ENCODE data around the gene OAF. TPM values are rescaled to one million over a fixed set of nuclear protein-coding genes. Genes with fewer than 3 reads are reported as not detected.

OAF gene
- total and polyA plus RNA-seq, 9 of the 15 experiments (the other 6 are each of a cell fraction or from before 2014, with no cell fraction given), result 1.1 to 21.6 (median 7.5) TPM

DNA sequence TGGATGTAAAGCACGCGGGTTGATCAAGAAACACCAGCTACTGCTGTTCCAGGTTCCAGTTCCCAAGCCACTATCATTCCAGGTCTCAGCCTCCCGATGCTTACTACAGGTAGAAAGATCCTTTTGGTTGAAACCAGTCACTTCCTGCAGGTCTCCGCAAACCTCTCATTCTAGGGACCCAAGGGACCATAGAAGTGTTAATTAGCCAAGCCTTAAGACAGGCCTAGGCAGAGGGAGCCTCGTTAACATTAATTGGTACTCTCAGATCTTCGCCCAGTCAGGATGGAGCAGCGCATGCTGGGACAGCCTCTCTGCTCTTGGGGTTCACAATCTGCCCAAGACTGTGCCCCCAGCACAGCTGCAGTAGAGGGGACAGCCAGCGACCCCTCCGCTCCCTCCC, 11.2 kb upstream of the OAF start (continued):
- TF ChIP-seq, protein P1, sequence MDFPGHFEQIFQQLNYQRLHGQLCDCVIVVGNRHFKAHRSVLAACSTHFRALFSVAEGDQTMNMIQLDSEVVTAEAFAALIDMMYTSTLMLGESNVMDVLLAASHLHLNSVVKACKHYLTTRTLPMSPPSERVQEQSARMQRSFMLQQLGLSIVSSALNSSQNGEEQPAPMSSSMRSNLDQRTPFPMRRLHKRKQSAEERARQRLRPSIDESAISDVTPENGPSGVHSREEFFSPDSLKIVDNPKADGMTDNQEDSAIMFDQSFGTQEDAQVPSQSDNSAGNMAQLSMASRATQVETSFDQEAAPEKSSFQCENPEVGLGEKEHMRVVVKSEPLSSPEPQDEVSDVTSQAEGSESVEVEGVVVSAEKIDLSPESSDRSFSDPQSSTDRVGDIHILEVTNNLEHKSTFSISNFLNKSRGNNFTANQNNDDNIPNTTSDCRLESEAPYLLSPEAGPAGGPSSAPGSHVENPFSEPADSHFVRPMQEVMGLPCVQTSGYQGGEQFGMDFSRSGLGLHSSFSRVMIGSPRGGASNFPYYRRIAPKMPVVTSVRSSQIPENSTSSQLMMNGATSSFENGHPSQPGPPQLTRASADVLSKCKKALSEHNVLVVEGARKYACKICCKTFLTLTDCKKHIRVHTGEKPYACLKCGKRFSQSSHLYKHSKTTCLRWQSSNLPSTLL (IDR thresholded peaks at IDR 0.05), result no peak
- no peak for TF ChIP-seq MYBL2 (IDR thresholded peaks at IDR 0.05; ENCODE audit: low read depth)
- TF ChIP-seq MYBL2 (CRISPR knock-in tag; IDR thresholded peaks at IDR 0.05; ENCODE audit: borderline replicate concordance), result no peak
- no peak for TF ChIP-seq KLF16 (IDR thresholded peaks at IDR 0.05)
- no peak for TF ChIP-seq BCOR (IDR thresholded peaks at IDR 0.05)
- no peak for TF ChIP-seq TRIM24 (IDR thresholded peaks at IDR 0.05)
- TF ChIP-seq RUNX1 (IDR thresholded peaks at IDR 0.05; ENCODE audit: low read depth), result no peak
- no peak for TF ChIP-seq ZKSCAN3 (CRISPR knock-in tag; IDR thresholded peaks at IDR 0.05)
- TF ChIP-seq, protein P2, sequence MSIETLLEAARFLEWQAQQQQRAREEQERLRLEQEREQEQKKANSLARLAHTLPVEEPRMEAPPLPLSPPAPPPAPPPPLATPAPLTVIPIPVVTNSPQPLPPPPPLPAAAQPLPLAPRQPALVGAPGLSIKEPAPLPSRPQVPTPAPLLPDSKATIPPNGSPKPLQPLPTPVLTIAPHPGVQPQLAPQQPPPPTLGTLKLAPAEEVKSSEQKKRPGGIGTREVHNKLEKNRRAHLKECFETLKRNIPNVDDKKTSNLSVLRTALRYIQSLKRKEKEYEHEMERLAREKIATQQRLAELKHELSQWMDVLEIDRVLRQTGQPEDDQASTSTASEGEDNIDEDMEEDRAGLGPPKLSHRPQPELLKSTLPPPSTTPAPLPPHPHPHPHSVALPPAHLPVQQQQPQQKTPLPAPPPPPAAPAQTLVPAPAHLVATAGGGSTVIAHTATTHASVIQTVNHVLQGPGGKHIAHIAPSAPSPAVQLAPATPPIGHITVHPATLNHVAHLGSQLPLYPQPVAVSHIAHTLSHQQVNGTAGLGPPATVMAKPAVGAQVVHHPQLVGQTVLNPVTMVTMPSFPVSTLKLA (conservative IDR thresholded peaks at IDR 0.05), result no peak
- TF ChIP-seq MEIS2 (IDR thresholded peaks at IDR 0.05; ENCODE audit: partially characterized antibody), result no peak
- no peak for TF ChIP-seq TCFL5 (CRISPR knock-in tag; conservative IDR thresholded peaks at IDR 0.05)
- no peak for TF ChIP-seq POLR2B (IDR thresholded peaks at IDR 0.05; ENCODE audit: low read depth, partially characterized antibody)
- no peak for TF ChIP-seq MIER1 (IDR thresholded peaks at IDR 0.05; ENCODE audit: low read depth)
- TF ChIP-seq PYGO2 (tag; IDR thresholded peaks at IDR 0.05), result no peak

Data from K562 (cell line).